Measurements from ENCODE around the gene AAK1. TPM values are rescaled to one million over a fixed set of nuclear protein-coding genes. Genes with fewer than 3 reads are reported as not detected.
A peak's percentile ranks its signal among the peaks of the same experiment; 100 is the strongest.
"Not testable (repeated sequence)": the region's sequence is repeated elsewhere in the genome, so short reads cannot be mapped to it uniquely, and the experiment has no call there.

Gene AAK1
- total RNA-seq, 2 donors from 2014 or later = 70.7 to 77.3 TPM

GRCh38 chr2:69660637-69661036 lies 17.1 kb upstream of the AAK1 start:
- WGBS = 78% methylated on average over 1 of the region's 1 CpG

GRCh38 chr2:69659941-69660483 lies 16.5 kb upstream of the AAK1 start:
- 57% methylated on average over 2 of the region's 2 CpGs for WGBS
- DNase-seq (ENCODE audit: low spot score) = no peak
- no peak overlapping the region for H3K4me3 ChIP-seq
- H3K9me3 ChIP-seq = no peaks in the 10 kb centered on the region
- no peaks in the 10 kb centered on the region for H3K27me3 ChIP-seq (replicated peaks; ENCODE audit: insufficient read depth)
- intact Hi-C loops (cut with DNase I) = no loop called here
- no peak overlapping the region for H3K27ac ChIP-seq
- TF ChIP-seq CTCF (IDR thresholded peaks at IDR 0.05) (no peak), POLR2A (IDR thresholded peaks at IDR 0.05) (no peak), POLR2AphosphoS5 (IDR thresholded peaks at IDR 0.05) (no peak)
- H3K4me1 ChIP-seq (replicated peaks) = no peaks in the 10 kb centered on the region
- H3K36me3 ChIP-seq = no peaks in the 10 kb centered on the region

More at GRCh38 chr2:69660637-69661036, 17.1 kb upstream of the AAK1 start:
- H3K27ac ChIP-seq = no peak overlapping the region
- no peaks in the 10 kb centered on the region for H3K36me3 ChIP-seq
- no peak overlapping the region for H3K4me3 ChIP-seq
- TF ChIP-seq CTCF (IDR thresholded peaks at IDR 0.05) (no peak), POLR2A (IDR thresholded peaks at IDR 0.05) (no peak), POLR2AphosphoS5 (IDR thresholded peaks at IDR 0.05) (no peak)
- intact Hi-C loops (cut with DNase I) = no loop called here
- H3K4me1 ChIP-seq (replicated peaks) = no peaks in the 10 kb centered on the region
- H3K27me3 ChIP-seq (replicated peaks; ENCODE audit: insufficient read depth) = no peaks in the 10 kb centered on the region
- H3K9me3 ChIP-seq = no peaks in the 10 kb centered on the region
- no peak for DNase-seq (ENCODE audit: low spot score)

- no peaks in the 10 kb centered on the region for H3K36me3 ChIP-seq
- no peaks in the 10 kb centered on the region for H3K27me3 ChIP-seq (replicated peaks; ENCODE audit: insufficient read depth)
- no peaks in the 10 kb centered on the region for H3K9me3 ChIP-seq
- H3K4me1 ChIP-seq (replicated peaks) = no peaks in the 10 kb centered on the region
- DNase-seq (ENCODE audit: low spot score) = no peak
- no peak for TF ChIP-seq POLR2A (IDR thresholded peaks at IDR 0.05)
- no peak for TF ChIP-seq CTCF (IDR thresholded peaks at IDR 0.05)
- no peak for TF ChIP-seq POLR2AphosphoS5 (IDR thresholded peaks at IDR 0.05)
- 100% methylated on average over 1 of the region's 1 CpG for WGBS
- H3K4me3 ChIP-seq = no peak overlapping the region
- intact Hi-C loops (cut with DNase I) = no loop called here
- H3K27ac ChIP-seq = no peak overlapping the region
Observed at GRCh38 chr2:69659349-69659748, 15.8 kb upstream of the AAK1 start.

- no peak overlapping the region for H3K4me3 ChIP-seq
- intact Hi-C loops (cut with DNase I) = no loop called here
- no peaks in the 10 kb centered on the region for H3K27me3 ChIP-seq (replicated peaks; ENCODE audit: insufficient read depth)
- H3K27ac ChIP-seq = peak overlapping the region; percentile 20 to 37
- WGBS = 63% methylated on average over 7 of the region's 7 CpGs
- DNase-seq (ENCODE audit: low spot score) = no peak
- no peaks in the 10 kb centered on the region for H3K4me1 ChIP-seq (replicated peaks)
- TF ChIP-seq POLR2A (IDR thresholded peaks at IDR 0.05) (no peak), CTCF (IDR thresholded peaks at IDR 0.05) (no peak), POLR2AphosphoS5 (IDR thresholded peaks at IDR 0.05) (peak; percentile 75)
- no peaks in the 10 kb centered on the region for H3K9me3 ChIP-seq
- H3K36me3 ChIP-seq = no peaks in the 10 kb centered on the region
Observed at GRCh38 chr2:69652206-69652605, 8.7 kb upstream of the AAK1 start.

GRCh38 chr2:69647196-69647595 lies 3.7 kb upstream of the AAK1 start:
- not testable (repeated sequence) for H3K9me3 ChIP-seq; H3K27ac ChIP-seq; H3K4me1 ChIP-seq (replicated peaks); H3K4me3 ChIP-seq; H3K27me3 ChIP-seq (replicated peaks; ENCODE audit: insufficient read depth); DNase-seq (ENCODE audit: low spot score); H3K36me3 ChIP-seq
- WGBS = 95% methylated on average over 5 of the region's 5 CpGs
- intact Hi-C loops (cut with DNase I) = loop anchor here (10.0 kb wide), 1 partner anchor 632 kb away; the partner anchor contains the start of gene ANTXR1

All from prostate gland (tissue), 2 donors.